NCI-H748 (cell line): ENCODE data around the gene UNC119.
"Not testable (repeated sequence)": the region's sequence is repeated elsewhere in the genome, so short reads cannot be mapped to it uniquely, and the experiment has no call there.

ENCODE experiments used
- DNase-seq: peaks from one replicate; lab custom pipeline; 2025; ENCODE audit not compliant: unreplicated experiment; lab: John Stamatoyannopoulos, UW

Gene UNC119

GRCh38 chr17:28552176-28552999 lies at the start of gene UNC119:
UNC119 (minus strand) TSS chr17:28552624; CDS start chr17:28552557, 67 bp downstream.
- peak; percentile 86 for DNase-seq

DNA sequence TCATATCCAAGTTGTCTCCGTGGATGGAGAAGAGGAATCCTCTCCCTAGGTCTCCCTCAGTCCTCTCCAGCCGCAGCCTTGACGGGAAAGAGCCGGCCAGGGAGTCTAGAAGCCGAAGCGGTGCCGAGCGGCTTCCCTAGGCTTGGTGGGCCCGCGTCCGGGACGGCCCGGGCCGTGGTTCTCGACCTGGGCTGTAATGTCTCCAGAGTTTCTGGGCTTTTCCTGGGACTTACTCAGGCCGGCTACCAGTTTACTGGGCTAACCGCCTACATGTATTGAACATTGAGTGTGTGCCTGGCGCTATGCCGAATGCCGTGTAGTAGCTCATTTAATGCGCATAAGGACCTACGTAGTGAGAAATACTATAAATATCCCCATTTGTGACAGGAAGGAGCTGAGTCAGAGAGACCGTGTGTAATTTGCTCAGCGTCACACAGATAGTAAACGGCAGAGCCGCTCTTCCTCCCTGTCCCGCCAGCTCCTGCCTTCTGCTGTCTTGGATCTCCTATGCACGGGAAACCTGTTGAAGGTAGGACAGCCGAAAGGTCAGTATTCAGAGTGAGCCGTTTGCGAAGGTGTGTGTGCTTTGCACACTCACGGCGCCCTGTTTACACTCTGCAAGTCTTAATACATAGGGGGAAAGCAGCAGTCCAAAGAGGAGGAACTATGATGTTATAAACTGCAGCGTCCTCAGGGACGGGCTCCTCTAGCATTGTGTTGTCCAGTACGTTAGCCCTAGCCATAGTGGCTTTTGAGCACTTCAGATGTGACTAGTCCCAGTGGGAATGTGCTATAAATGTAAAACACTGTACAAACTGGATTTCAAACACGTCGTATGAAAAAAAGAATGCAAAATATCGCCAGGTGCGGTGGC lies 47.1 kb upstream of the UNC119 start:
- peak; percentile 79 for DNase-seq

- peak; percentile 98 for DNase-seq
These were observed 46.4 kb upstream of the UNC119 start, which contains the start of gene SPAG5 for GRCh38 chr17:28598799-28599310. SPAG5 (minus strand) TSS chr17:28599025; CDS start chr17:28598946, 79 bp downstream.

- DNase-seq, result peak; percentile 44
These were observed 46.0 kb upstream of the UNC119 start for GRCh38 chr17:28598389-28598788.

GRCh38 chr17:28597606-28598383 lies 45.4 kb upstream of the UNC119 start:
- peak; percentile 38 for DNase-seq

DNA sequence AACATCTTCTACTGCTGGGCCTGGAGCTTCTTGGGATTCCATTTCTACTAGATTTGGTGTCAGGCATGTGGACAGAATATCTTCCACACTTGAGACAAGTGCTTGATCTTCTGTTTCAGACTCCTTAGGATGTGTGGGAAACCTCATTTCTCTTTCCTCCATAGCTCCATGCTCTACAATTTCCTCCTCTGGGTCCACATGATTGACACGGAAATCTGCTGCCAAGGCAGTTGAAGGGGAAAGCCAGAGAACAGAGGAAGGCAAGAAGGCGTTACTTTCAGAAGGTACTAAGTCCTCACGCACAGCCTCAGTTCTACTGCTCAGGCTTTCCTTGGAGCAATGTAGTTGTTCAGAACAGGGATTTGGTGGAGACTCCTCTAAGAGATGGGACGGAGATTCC lies 39.8 kb upstream of the UNC119 start:
- DNase-seq, result no peak

GRCh38 chr17:28585851-28586250 lies 33.4 kb upstream of the UNC119 start:
- no peak for DNase-seq

DNA sequence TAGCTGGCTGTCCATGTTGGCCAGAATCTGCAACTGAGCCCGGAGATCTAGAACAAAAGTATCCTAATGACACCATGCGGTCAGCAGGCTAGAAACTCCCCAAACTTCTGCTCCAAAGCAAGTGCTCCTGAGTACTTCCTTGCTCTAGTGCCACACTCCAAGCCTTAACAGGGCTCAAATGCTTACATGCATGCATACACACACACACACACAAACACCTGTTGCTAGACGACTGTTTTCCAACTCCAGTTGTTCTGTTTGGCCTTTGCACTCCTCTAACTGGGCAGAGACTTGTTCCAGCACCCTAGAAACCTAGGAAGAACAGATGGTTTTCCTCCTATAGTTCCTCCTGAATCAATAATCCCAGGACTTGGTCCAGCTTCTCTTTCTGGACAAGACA lies 32.0 kb upstream of the UNC119 start:
- no peak for DNase-seq

DNA sequence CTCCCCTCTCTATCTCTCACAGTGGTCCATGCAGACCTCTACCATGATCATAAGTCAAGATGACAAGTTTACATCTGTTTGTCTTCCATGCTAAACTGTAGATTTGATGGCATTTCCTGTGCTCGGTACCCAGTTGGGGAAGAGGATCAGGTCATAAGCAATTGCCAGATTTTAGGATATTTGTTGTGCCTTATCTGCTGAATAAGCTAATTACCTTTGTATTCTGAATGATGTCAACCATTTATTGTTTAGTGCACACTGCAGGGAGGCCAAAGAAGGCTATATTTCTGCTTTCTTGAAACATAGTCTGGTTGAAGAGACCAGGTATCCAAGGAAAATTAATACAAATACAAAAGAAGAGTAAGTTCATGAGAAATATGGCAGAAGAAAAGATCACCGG lies 30.1 kb upstream of the UNC119 start:
- no peak for DNase-seq

GRCh38 chr17:28580959-28581358 lies 28.5 kb upstream of the UNC119 start:
- DNase-seq, result no peak

DNA sequence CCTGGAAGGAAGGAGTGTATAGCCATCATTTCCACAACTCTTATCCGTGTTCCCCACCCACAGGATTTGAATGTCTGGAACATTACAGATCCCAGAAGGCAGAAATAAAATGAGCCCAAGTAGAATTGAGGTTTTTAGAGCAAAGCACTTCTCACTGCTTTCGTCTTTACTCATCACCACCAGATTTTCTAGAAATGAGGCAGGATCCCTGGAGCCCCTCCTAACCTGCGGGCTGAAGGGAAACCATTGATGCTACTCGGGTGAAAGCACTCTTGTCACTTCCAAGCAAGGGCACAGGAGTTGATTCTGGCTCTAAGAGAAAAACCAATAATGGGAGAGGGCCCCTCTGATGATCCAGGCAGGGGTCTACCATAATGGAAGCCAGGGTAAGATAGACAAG lies 27.1 kb upstream of the UNC119 start:
- no peak for DNase-seq

GRCh38 chr17:28578246-28579195 lies 26.1 kb upstream of the UNC119 start:
- DNase-seq, result no peak

DNA sequence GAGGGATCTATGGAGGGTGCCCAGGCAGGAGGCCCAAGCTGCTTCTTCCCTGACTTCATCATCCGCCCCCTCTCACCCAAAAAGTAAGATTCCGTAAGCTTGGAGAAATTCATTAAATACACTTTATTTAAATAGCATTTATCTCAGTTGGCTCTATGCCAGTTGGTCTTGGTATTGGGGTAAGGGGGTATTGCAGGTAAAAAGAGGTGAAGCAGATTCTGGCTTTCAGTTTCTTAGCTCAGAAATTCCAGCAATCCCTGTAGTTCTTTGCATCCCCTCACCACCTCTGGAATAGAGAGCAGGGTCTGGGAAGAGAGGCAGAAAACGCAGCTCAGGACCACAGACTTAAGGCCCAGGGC lies 25.0 kb upstream of the UNC119 start:
- DNase-seq, result peak; percentile 34

- peak; percentile 99 for DNase-seq
These were observed 24.5 kb upstream of the UNC119 start, which contains the start of gene ALDOC for GRCh38 chr17:28576758-28577465. ALDOC (minus strand) TSS chr17:28576895; CDS start chr17:28575532, 1,363 bp downstream.

DNA sequence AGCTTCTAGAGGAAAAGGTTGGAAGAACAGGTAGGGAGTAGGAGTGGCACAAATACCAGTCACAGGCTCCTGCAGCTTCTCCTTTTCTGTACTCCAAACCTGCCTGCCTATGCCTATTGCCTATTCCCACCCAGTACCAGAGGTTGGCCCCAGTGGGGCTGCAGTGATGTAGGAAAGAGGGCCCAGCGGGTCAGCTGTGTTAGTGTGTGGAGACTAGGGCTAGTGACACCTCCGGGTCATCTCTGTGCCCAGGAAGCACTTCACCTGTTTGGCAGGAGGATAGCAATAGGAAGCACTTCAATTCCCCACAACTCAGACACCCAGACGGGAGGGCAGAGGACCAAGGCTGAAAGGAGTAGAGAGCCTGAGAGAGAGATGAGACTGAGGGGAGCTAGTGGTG lies 23.6 kb upstream of the UNC119 start:
- not testable (repeated sequence) for DNase-seq

DNA sequence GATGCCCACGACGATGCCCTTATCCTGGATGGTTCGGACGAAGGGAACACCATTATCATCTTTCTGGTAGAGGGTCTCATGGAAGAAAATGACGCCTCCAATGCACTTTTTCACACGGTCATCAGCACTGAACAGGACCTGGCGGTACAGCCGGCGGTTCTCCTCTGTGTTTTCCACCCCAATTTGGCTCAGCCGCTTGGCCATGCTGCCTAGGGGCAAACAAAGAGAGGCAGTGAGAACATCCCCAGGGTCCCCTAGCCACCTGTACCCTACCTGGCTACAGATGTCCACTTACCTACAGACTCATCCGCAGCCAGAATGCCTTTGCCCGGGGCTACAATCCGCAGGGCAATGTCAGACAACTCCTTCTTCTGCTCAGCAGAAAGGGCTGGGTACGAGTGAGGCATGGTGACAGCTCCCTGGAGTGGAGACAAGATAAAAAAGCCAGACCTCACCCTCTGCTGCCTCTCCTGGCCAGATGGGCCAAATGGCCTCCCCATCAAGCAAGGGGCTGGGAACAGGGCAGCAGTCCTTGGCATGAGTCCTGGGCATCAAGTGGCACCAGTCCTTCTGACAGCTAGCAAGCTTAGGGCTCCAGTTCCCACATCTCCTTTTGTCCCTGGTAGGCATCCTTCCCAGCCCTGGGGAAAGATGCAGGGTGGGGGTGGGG lies 22.8 kb upstream of the UNC119 start:
- no peak for DNase-seq

- DNase-seq, result no peak
These were observed 22.1 kb upstream of the UNC119 start for GRCh38 chr17:28574526-28574925.

DNA sequence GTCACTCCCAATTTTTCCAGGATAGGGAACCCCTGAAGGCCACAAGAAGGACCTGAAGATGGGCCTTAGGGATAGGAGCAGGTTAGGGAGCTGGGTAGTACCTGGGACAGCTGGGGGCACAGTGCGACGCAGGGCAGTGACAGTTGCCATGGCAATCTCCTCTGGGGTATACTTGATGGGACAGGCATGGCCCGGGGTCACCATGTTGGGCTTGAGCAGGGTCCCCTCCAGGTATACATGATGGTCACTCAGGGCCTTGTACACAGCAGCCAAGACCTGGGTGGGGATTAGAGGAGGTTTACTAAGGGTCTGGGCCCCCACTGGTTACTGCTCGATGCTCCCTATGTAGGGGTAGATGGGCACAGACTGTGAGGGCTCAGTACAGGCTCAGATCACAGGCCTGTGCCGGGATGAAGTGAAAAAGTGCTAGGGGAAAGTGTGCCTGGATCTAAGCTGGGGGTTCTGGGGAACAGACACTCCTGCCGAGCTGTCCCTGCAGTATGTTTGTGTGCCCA lies 21.6 kb upstream of the UNC119 start:
- DNase-seq, result no peak
